T-cell (primary cell): ENCODE data around the gene TBCCD1. TPM values are rescaled to one million over a fixed set of nuclear protein-coding genes. Genes with fewer than 3 reads are reported as not detected.
A peak's percentile ranks its signal among the peaks of the same experiment; 100 is the strongest.

ENCODE experiments used
- ATAC-seq, 4 experiments: fragments of 200-7000 bp in 3 of 4; fragments of 150-1000 bp in 1 of 4; cut with Tn5 transposase; replicated peaks in 1 of 4; 1 replicate in 3 of 4; 2 replicates in 1 of 4; pipeline ENCODE4 v1.10.0; 2021; ENCODE audit warnings: moderate library complexity in 3 of 4, mild to moderate bottlenecking in 2 of 4, moderate number of reproducible peaks in 1 of 4
- CTCF ChIA-PET, 2 donors: fragments of 300-600 bp; sonication (Branson Sonifier 250); formaldehyde crosslinking; loops; one replicate each; lab custom pipeline; 2022; ENCODE audit warnings: antibody characterized with exemption in 2 of 2; lab: Charles Lee
- POLR2A ChIA-PET, 2 donors: fragments of 300-600 bp; sonication (Branson Sonifier 250); formaldehyde crosslinking; loops; one replicate each; lab custom pipeline; 2022; ENCODE audit warnings: antibody characterized with exemption in 2 of 2; lab: Charles Lee
- DNase-seq, 35 experiments: peaks; one replicate each; pipeline versions ENCODE4 v3.0.0 to v3.0.0-alpha.2; 2013 to 2023
- H3K27ac ChIP-seq: one replicate; pipeline ENCODE4 v1.5.1; 2013; ENCODE audit warnings: low read length
- H3K27me3 ChIP-seq, 2 experiments: replicated peaks in 1 of 2; 1 replicate in 1 of 2; 2 replicates in 1 of 2; pipeline versions ENCODE4 v1.6.1 to v1.7.0; 2013; ENCODE audit warnings: low read length in 1 of 2, mixed read lengths in 1 of 2; ENCODE audit not compliant: control insufficient read depth in 2 of 2, insufficient read depth in 2 of 2; ENCODE audit errors: extremely low read depth in 1 of 2
- H3K36me3 ChIP-seq, 2 donors: 1 replicate in 1 of 2; 2 replicates in 1 of 2; pipeline versions ENCODE4 v1.6.1 to v1.7.0; 2013; ENCODE audit warnings: low read length in 1 of 2; ENCODE audit not compliant: control insufficient read depth in 2 of 2, insufficient read depth in 1 of 2; ENCODE audit errors: extremely low read depth in 1 of 2
- H3K4me1 ChIP-seq, 2 experiments: 1 replicate in 1 of 2; 2 replicates in 1 of 2; pipeline versions ENCODE4 v1.6.1 to v1.7.0; 2013; ENCODE audit warnings: low read length in 2 of 2, mixed read lengths in 1 of 2; ENCODE audit not compliant: insufficient read depth in 2 of 2, control insufficient read depth in 1 of 2; ENCODE audit errors: extremely low read depth in 1 of 2
- H3K4me3 ChIP-seq, 2 donors: 1 replicate in 1 of 2; 2 replicates in 1 of 2; pipeline versions ENCODE4 v1.5.1 to v1.7.0; 2013; ENCODE audit warnings: mild to moderate bottlenecking in 2 of 2, low read length in 1 of 2, moderate library complexity in 1 of 2; ENCODE audit not compliant: control insufficient read depth in 1 of 2; ENCODE audit errors: extremely low read depth in 1 of 2
- H3K9me3 ChIP-seq: 2 replicates; pipeline ENCODE4 v1.7.0; 2013
- H3K27ac Mint-ChIP-seq, 2 donors: one replicate each; pipeline ENCODE4 v1.8.0; 2020 to 2021; ENCODE audit warnings: mild to moderate bottlenecking in 2 of 2, mixed read lengths in 2 of 2
- H3K27me3 Mint-ChIP-seq, 2 donors: one replicate each; pipeline ENCODE4 v1.8.0; 2021 to 2022; ENCODE audit warnings: mixed read lengths in 2 of 2
- H3K36me3 Mint-ChIP-seq: one replicate; pipeline ENCODE4 v1.8.0; 2021; ENCODE audit warnings: mixed read lengths
- H3K4me1 Mint-ChIP-seq, 3 donors: one replicate each; pipeline ENCODE4 v1.8.0; 2020 to 2022; ENCODE audit warnings: mixed read lengths in 3 of 3, mild to moderate bottlenecking in 1 of 3
- H3K4me3 Mint-ChIP-seq, 3 donors: one replicate each; pipeline ENCODE4 v1.8.0; 2020 to 2022; ENCODE audit warnings: mild to moderate bottlenecking in 3 of 3, mixed read lengths in 3 of 3, moderate library complexity in 3 of 3
- H3K9me3 Mint-ChIP-seq, 3 donors: one replicate each; pipeline ENCODE4 v1.8.0; 2020 to 2022; ENCODE audit warnings: mixed read lengths in 3 of 3
- WGBS: methylation state at CpG from one replicate; pipeline ENCODE4 v1.1.5; 2013; ENCODE audit warnings: missing lambda C conversion rate; ENCODE audit not compliant: insufficient coverage; 5-methylcytosine and 5-hydroxymethylcytosine counted together
- total RNA-seq, 35 experiments: library from RNA in 6 of 35; stranded (reverse) in 6 of 35; fragments of 120-200 nt in 1 of 35; gene quantifications; one replicate each; pipeline versions ENCODE4 v1.2.1 to v1.2.4 and lab custom pipeline; 2013 to 2026

Gene TBCCD1, protein sequence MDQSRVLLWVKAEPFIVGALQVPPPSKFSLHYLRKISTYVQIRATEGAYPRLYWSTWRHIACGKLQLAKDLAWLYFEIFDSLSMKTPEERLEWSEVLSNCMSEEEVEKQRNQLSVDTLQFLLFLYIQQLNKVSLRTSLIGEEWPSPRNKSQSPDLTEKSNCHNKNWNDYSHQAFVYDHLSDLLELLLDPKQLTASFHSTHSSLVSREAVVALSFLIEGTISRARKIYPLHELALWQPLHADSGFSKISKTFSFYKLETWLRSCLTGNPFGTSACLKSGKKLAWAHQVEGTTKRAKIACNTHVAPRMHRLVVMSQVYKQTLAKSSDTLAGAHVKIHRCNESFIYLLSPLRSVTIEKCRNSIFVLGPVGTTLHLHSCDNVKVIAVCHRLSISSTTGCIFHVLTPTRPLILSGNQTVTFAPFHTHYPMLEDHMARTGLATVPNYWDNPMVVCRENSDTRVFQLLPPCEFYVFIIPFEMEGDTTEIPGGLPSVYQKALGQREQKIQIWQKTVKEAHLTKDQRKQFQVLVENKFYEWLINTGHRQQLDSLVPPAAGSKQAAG
- total RNA-seq: 10 to 100 TPM; 16.1 to 17.4 (median 16.5) TPM
- 22.2 TPM for total RNA-seq (2013)
- 9.9 to 29.9 (median 20.8) reads per million in 29 experiments for total RNA-seq (lab: John Stamatoyannopoulos, UW)

DNA sequence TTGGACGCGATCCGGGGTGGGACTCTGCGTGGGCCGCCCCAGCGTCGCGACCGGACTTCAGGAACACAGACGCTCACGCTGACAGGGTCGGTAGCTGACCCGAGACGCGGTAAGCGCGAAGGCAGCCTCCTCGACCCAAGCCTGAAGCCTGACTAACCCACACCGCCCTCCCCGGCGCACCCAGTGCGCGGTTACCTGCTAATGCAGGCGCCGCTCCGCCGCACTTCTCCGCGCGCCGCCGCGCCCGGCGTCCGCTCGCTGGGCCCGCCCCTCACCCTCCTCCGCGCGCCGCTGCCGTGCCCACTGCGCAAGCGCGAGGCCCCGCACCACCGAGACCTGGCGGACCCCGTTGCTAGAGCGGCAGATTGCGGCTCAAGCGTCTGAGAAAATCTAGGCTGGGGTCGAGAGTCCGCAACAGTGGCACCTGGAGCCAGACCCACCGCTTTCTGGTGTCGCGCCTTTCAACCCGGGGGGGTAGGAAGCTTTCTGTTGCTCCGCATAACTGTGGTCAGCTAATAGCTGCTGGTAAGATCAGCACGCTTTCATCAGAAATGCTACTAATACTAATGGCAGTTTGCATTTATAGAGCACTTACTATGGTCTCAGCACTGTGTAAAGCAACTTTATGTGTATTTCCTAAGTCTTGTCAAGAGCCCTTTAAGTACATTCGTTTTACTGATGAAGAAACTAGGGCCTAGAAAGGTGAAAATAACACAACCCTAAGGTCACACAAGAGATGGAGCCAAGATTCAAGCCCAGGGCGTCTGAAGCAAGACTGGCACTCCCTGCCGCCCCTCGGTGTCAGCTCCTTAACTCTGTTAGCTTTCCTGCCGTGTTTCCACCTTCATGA is at the start of gene TBCCD1:
TBCCD1 (minus strand) TSS at position 268 of the 850 bp plus-strand sequence. CDS start 3,010 bp downstream, outside the sequence.
- CTCF ChIA-PET: interaction anchor here in 1 of 2 donors (0.9 to 1.9 kb wide), 3 partner anchors 27 to 624 kb away, joined by 4 to 5 read pairs (median 5); no protein-coding TSS in a partner anchor
- Mint-ChIP-seq H3K4me3 (peak within 1 kb of the TSS; percentile 82 to 90 (median 87)), H3K27ac (peak within 1 kb of the TSS; percentile 94 to 98), H3K27me3 (no peaks in the 10 kb centered on the region), H3K9me3 (no peaks in the 10 kb centered on the region), H3K36me3 (peaks cover 11% of the 10 kb centered on the region), H3K4me1 (peaks cover 73 to 78% (median 77%) of the 10 kb centered on the region in 3 donors)
- DNase-seq: peak; percentile 84 to 99 (median 92)
- POLR2A ChIA-PET: interaction anchor here in 1 of 2 donors (0.6 kb wide), 1 partner anchor 194 kb away, joined by 9 read pairs; no protein-coding TSS in a partner anchor
- Histone ChIP-seq H3K27me3 (no peaks in the 10 kb centered on the region), H3K27ac (peak within 1 kb of the TSS; percentile 93), H3K4me3 (peak within 1 kb of the TSS; percentile 96), H3K9me3 (no peaks in the 10 kb centered on the region), H3K36me3 (peaks cover 0 to 4% of the 10 kb centered on the region in 2 donors), H3K4me1 (peaks cover 30 to 37% of the 10 kb centered on the region in 2 experiments)
- under 1% methylated on average over 57 of the region's 66 CpGs for WGBS
- ATAC-seq: peak; percentile 54 to 71 (median 65)

DNA sequence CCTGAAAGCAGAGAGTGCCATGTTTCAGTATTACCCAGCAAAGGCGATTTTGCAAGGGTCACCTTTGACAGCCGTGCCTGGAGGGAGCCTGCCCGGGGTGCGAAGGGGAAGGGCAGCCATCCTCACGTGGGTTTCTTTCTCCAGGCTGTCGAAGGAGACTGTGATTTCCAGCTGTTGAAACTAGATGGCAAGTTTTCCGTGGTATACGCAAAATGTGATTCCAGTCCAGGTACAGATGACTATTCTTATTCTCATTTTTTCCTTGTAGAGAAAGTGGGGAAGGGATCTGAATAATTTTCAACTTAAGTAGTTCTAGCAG is 49.1 kb upstream of the TBCCD1 start:
- Histone ChIP-seq H3K9me3 (no peaks in the 10 kb centered on the region), H3K4me1 (peaks cover 7 to 18% of the 10 kb centered on the region in 2 experiments), H3K27me3 (peaks cover 4 to 34% of the 10 kb centered on the region in 2 experiments), H3K4me3 (no peak overlapping the region), H3K27ac (no peak overlapping the region), H3K36me3 (no peaks in the 10 kb centered on the region)
- DNase-seq: no peak
- Mint-ChIP-seq H3K27me3 (peaks cover 21 to 31% of the 10 kb centered on the region in 2 donors), H3K4me3 (no peak overlapping the region), H3K4me1 (peaks cover 20 to 22% (median 21%) of the 10 kb centered on the region in 3 donors), H3K36me3 (no peaks in the 10 kb centered on the region), H3K27ac (no peak overlapping the region), H3K9me3 (no peaks in the 10 kb centered on the region)
- WGBS: 78% methylated on average over 6 of the region's 8 CpGs
- CTCF ChIA-PET: interaction anchor here (0.5 to 4.6 kb wide), 22 partner anchors 19 to 1121 kb away, joined by 3 to 42 read pairs (median 4); partner anchors contain the start of gene DNAJB11 (in 1 of the 2)
- no peak for ATAC-seq
- POLR2A ChIA-PET: interaction anchor here in 1 of 2 donors (1.5 kb wide), 1 partner anchor 168 kb away, joined by 8 read pairs; the partner anchor contains the start of gene EIF4A2

DNA sequence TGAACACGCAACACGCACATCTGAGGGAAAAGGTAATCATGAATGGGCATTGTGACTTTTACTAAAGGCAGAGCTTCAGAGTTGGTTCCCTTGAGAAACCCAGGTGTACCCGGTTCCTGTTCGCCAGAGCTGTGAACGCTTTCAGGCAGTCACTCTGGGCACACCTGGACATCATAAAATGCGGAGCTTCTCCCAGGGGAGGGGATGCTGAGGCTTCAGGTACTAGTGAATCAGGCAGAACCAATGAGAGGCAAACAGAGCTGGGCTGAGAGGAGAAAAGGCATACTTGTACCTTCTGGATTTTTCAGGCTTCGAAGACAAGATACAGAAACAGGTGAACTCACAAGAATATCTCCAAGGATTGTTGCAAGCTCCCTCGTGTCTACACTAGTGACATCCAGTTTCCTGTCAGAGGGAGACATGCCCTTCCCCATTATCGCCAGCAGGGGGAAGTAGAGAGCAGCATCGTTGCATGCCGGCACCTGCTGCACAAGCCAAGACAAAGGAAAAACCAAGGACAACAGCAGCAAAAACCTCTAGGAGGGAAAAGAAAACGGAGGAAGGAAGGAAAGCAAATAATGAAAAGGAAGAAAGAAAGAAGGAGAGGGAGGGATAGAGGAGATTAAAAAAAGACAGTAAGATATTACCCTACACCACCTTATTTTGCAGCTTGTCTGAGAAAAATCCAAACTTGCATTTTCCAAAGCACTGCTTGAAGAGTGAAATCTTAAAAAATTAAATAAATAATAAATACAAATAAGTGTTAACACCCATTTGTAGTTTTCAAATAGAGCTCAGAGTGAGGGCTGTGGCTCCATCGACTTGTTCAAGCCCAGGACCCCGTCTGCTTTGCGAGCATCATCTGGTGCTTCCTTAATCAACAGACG is 47.7 kb upstream of the TBCCD1 start:
- DNase-seq (peak; percentile 35 to 90 (median 63)), ATAC-seq (peak; percentile 51 to 67 (median 60))
- H3K4me1 Mint-ChIP-seq: peaks cover 20 to 22% (median 21%) of the 10 kb centered on the region in 3 donors
- peak overlapping the region; percentile 15 to 52 (median 50) for H3K4me3 Mint-ChIP-seq
- H3K9me3 ChIP-seq: no peaks in the 10 kb centered on the region
- H3K27me3 Mint-ChIP-seq: peaks cover 21 to 30% of the 10 kb centered on the region in 2 donors
- no peaks in the 10 kb centered on the region for H3K9me3 Mint-ChIP-seq
- no peaks in the 10 kb centered on the region for H3K36me3 ChIP-seq
- ChIA-PET POLR2A (interaction anchor here (0.5 to 1.9 kb wide), 4 partner anchors 44 to 636 kb away, joined by 3 to 8 read pairs (median 4); partner anchors contain the start of genes DNAJB11 (in 1 of the 2) and EIF4A2 (in 1 of the 2)), CTCF (interaction anchor here (0.5 to 4.6 kb wide), 37 partner anchors 9 to 770 kb away, joined by 3 to 42 read pairs (median 4); partner anchors contain the start of genes DNAJB11 (in 1 of the 2), RPL39L (in 1 of the 2) and TBCCD1 (in 1 of the 2))
- peaks cover 7 to 18% of the 10 kb centered on the region in 2 experiments for H3K4me1 ChIP-seq
- H3K36me3 Mint-ChIP-seq: no peaks in the 10 kb centered on the region
- peak overlapping the region in 1 of 2 donors; percentile 25 for H3K4me3 ChIP-seq
- H3K27me3 ChIP-seq: peaks cover 4 to 26% of the 10 kb centered on the region in 2 experiments
- WGBS: 42% methylated on average over 11 of the region's 16 CpGs
- peak overlapping the region; percentile 53 to 75 for H3K27ac Mint-ChIP-seq
- H3K27ac ChIP-seq: no peak overlapping the region

DNA sequence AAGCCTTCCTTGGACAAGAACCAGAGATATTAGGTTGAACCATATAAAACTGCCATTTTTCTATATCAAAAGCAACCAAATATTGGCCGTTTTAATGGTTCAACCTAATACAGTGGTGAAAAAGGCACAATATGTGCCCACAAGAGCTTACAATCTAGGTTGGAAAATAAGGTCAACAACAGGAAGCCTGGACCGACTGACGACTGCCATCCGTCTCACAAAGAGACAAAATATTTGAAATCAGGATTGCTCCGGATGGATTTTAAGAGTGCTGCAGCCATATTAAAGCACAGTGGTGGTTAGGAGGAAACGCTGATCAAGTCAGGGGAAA is 47.1 kb upstream of the TBCCD1 start:
- peaks cover 21 to 30% of the 10 kb centered on the region in 2 donors for H3K27me3 Mint-ChIP-seq
- peak overlapping the region; percentile 15 to 52 (median 50) for H3K4me3 Mint-ChIP-seq
- no peaks in the 10 kb centered on the region for H3K9me3 ChIP-seq
- peaks cover 7 to 18% of the 10 kb centered on the region in 2 experiments for H3K4me1 ChIP-seq
- H3K4me1 Mint-ChIP-seq: peaks cover 20 to 22% (median 21%) of the 10 kb centered on the region in 3 donors
- peaks cover 4 to 26% of the 10 kb centered on the region in 2 experiments for H3K27me3 ChIP-seq
- DNase-seq (no peak), ATAC-seq (no peak)
- no peaks in the 10 kb centered on the region for H3K36me3 ChIP-seq
- H3K36me3 Mint-ChIP-seq: no peaks in the 10 kb centered on the region
- no peak overlapping the region for H3K27ac ChIP-seq
- H3K4me3 ChIP-seq: peak overlapping the region in 1 of 2 donors; percentile 25
- peak overlapping the region; percentile 53 to 75 for H3K27ac Mint-ChIP-seq
- CTCF ChIA-PET: interaction anchor here (0.5 to 4.6 kb wide), 29 partner anchors 10 to 770 kb away, joined by 3 to 42 read pairs (median 6); partner anchors contain the start of genes DNAJB11 (in 1 of the 2) and TBCCD1 (in 1 of the 2)
- H3K9me3 Mint-ChIP-seq: no peaks in the 10 kb centered on the region
- WGBS: 40% methylated on average over 5 of the region's 6 CpGs
- POLR2A ChIA-PET: interaction anchor here in 1 of 2 donors (1.1 to 1.9 kb wide), 2 partner anchors 44 to 169 kb away, joined by 6 to 8 read pairs; partner anchors contain the start of genes DNAJB11 and EIF4A2

DNA sequence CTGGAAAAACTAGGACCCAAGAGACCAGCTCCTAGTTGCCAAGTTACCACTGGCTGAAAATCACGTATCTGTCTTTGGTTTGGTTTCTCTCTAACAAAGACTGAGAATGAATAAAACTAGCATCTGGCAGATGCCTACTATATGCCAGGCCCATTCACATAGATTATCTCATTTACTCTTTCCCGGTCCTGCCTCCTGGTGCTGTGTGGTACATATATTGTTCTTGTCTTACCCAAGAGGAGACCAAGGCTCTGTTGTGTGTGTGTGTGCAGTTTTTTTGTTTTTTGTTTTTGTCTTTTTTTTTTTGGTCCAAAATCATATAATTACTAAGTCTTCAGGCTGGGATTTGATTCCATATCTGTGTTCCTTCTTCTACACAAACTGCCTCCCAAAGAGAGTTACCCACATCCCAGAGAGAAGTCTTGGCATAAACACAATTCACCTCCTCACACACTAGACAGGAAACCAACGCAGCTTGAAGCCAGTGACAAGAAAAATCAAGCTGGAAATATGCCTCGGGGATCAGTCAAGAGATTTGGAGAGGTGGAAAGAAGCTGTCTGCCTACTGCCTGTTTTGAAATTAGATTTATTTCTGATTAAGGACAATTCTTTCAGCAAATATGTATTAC is 46.6 kb upstream of the TBCCD1 start:
- ATAC-seq (no peak), DNase-seq (no peak)
- H3K27ac Mint-ChIP-seq: no peak overlapping the region
- H3K27me3 ChIP-seq: peaks cover 4 to 23% of the 10 kb centered on the region in 2 experiments
- no peaks in the 10 kb centered on the region for H3K36me3 Mint-ChIP-seq
- ChIA-PET CTCF (interaction anchor here (0.5 to 4.6 kb wide), 15 partner anchors 10 to 670 kb away, joined by 3 to 42 read pairs (median 4); partner anchors contain the start of gene DNAJB11 (in 1 of the 2)), POLR2A (interaction anchor here in 1 of 2 donors (1.9 kb wide), 1 partner anchor 170 kb away, joined by 8 read pairs; the partner anchor contains the start of gene EIF4A2)
- H3K4me3 Mint-ChIP-seq: no peak overlapping the region
- H3K36me3 ChIP-seq: no peaks in the 10 kb centered on the region
- H3K4me1 ChIP-seq: peaks cover 7 to 18% of the 10 kb centered on the region in 2 experiments
- no peaks in the 10 kb centered on the region for H3K9me3 Mint-ChIP-seq
- WGBS: no CpG with 5 or more reads among the region's 4 CpGs
- no peak overlapping the region for H3K4me3 ChIP-seq
- no peak overlapping the region for H3K27ac ChIP-seq
- H3K9me3 ChIP-seq: no peaks in the 10 kb centered on the region
- H3K27me3 Mint-ChIP-seq: peaks cover 20 to 28% of the 10 kb centered on the region in 2 donors
- peaks cover 20 to 22% (median 21%) of the 10 kb centered on the region in 3 donors for H3K4me1 Mint-ChIP-seq
